Inflammatory macrophage treated with lipopolysaccharide for 1 hour (primary cell): ENCODE results near the gene TRPC1.
A peak's percentile ranks its signal among the peaks of the same experiment; 100 is the strongest.

Experiments used
- DNase-seq, 2 donors: peaks; one replicate each; pipeline ENCODE4 v3.0.0-alpha.2; 2020 to 2022

TRPC1 gene

DNA sequence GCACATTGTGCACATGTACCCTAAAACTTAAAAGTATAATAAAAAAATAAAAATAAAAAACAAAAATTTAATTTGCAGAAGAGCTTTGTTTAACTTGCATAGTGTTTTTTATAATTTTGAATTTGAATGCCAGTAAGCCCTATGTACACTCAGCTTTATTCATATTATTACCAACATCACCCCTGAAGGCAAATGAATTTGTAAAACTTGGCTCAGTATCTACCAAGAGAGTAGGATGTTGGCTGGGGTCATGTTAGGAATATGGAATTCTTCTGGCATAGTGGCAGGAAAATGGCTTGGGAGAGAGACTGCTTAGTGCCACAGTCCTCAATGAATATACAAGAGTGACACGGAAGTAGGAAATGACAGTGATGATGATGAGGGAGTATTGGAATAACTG, 30.7 kb downstream of the TRPC1 start:
- no peak for DNase-seq

GRCh38 chr3:142768338-142768737, 44.5 kb downstream of the TRPC1 start:
- no peak for DNase-seq

DNA sequence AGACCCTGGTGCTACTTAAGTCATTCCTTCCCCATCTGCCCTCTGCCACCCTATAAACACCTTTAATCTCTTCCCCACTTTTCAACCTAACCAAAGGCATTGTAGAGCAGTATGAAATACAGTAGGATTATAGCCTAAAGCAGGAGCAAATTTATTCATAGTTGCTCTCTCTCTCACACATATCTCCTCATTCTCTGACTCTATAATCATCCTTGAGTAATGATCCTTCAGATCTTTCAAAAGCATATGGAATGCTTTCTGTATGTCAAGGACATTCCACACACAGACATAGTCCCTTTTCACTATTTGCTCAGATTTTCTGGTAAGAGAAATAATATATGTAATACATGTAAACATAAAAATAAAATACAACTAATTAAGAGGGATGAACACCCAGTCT, 54.1 kb downstream of the TRPC1 start:
- no peak for DNase-seq

GRCh38 chr3:142778541-142778940, 54.7 kb downstream of the TRPC1 start:
- no peak for DNase-seq

DNA sequence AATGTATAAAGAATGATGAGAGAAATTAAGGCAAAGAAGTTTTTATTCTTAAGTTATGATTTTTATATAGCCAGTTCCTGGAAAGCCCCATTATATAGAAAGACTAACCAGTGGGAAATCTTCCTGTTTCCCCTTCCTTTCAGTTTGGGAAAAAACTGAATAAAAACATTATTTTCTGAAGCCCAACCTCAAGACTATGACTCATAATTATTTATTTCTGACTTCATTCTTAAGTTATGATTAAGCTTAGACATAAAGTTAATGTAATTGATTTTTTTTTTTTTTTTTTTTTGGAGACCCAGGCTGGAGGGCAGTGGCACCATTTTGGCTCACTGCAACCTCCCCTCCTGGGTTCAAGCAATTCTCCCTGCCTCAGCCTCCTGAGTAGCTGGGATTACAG, 55.8 kb downstream of the TRPC1 start:
- no peak for DNase-seq

DNA sequence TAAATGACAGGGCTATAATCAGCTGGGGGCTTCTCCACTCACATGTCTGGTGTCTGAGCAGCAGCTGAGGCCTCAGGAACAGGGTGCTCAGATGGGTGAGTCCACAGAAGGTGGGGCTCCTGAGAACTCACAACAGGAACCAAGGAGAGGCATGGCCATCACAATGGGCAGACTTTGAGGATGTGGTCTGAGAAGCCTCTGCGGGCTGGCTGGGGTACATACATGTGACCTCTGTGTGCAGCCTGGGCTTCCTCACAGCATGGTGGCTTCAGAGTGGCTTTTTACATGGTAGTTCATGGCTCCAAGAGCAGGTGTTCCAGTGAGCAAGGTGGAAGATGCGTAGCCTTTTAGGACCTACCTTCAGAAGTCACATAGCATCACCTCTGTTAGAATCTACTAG, 58.8 kb downstream of the TRPC1 start:
- no peak for DNase-seq

- no peak for DNase-seq
Measured at GRCh38 chr3:142784228-142784627, 60.4 kb downstream of the TRPC1 start.

- DNase-seq = no peak
Measured at GRCh38 chr3:142785996-142786395, 62.2 kb downstream of the TRPC1 start.

- DNase-seq = no peak
Measured at GRCh38 chr3:142787719-142788118, 63.9 kb downstream of the TRPC1 start.

DNA sequence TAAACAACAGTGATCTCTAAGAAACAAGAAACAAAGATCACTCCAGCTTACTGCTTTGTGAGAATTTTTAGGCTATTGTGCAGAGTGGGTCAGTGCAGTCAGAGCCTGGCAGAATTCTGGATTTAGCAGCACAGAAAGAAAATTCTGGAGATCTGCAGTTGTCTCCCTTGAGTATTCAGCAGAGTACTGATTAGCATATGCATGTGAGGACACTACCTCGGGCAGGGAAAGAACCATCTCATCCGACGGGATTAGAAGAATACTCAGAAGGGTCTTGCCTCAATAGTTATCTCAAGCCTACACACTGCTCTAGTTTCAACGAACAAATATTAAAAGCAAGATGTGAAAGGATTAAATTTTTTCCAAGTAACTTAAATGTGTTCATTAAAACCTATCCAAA, 70.7 kb downstream of the TRPC1 start:
- DNase-seq = no peak

GRCh38 chr3:142795332-142795731, 71.5 kb downstream of the TRPC1 start:
- no peak for DNase-seq

DNA sequence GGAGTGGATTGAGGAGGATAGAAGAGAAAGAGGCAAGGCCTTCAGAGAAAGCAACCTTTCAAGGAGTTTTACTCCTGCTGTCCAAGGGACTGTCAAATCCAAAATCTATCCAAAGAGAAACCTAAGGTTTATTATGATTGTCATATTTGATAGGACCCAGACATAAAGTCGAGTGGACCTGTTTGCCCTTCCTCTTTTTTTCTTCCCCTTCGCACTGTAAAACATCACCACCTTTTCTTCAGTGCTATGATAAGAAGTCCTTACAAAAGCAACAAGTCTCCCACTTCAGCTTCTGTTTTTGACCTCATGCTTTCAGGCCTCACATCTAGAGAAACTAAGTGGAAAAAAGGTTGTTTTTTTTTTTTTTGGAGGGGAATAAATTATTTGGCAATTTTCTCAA, 73.0 kb downstream of the TRPC1 start:
- DNase-seq = no peak

DNA sequence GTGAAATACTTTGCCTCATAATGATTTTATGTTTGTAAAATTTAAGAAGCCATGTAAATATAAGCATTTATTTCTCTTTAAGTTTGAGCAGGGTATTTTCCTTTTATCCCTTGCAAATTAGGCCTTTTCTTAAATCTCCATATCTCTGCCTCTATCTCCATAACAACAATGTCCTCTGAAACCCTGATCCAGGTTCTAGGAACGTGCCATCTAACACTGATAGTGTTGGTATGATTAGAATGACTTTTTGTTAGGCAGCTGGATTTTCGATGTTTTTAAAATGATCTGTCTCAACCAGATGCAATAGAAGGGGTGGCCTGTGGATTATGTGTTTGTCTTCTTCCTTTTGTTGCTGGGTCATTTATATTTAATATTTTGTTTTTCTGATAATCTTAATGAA, 77.9 kb downstream of the TRPC1 start:
- no peak for DNase-seq

DNA sequence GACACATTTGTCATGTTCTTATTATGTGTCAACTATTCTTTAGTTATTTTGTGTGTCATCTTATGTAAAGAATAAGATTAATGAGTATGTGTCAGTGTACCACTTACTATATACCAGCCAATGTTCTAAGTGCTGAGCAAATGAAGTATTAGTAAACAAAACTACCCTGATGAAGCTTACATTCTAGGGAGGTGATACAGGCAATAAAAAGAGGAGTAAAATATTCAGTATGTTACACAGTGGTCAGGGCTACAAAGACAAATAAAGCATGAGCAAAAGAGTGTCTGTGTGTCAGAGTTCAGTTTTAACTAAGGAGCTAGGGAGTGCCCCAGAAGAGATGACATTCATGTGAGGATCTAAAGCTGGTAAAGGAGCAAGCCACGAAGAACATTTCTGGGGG, 79.1 kb downstream of the TRPC1 start:
- DNase-seq = no peak

DNA sequence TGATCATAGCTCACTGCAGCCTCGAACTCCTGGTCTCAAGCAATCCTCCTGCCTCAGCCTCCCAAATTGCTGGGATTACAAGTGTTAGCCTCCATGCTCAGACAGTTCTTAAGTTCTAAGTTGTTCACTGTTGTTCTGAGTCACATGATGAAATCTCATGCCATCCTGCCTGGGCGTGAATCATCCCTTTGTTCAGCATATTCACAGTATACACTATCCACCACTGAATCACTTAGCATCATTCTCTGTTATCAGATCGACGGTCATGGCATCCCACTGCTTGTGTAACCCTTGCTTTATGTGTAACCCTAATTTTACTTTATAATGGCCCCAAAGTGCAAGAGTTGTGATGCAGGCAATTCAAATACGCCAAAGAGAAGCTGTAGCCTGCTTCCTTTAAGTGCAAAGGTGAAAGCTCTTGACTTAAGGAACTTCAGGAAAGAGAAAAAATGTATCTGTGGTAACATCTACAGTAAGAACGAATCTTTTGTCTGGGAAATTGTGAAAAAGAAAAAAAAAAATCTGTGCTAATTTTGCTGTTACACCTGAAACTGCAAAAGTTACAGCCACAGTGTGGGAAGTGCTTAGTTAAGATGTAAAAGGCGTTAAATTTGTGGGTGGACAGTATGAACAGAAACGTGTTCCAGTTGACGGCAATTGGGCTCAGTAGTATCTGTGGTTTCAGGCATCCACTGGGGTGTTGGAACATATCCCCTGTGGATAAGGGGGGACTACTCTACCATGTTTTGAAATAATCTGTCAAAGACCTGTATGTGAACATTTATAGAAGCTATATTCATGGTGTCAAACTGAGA, 84.5 kb downstream of the TRPC1 start:
- DNase-seq = no peak

- DNase-seq = no peak
Measured at GRCh38 chr3:142809259-142809658, 85.4 kb downstream of the TRPC1 start.

- DNase-seq = no peak
Measured at GRCh38 chr3:142815803-142816202, 92.0 kb downstream of the TRPC1 start.

DNA sequence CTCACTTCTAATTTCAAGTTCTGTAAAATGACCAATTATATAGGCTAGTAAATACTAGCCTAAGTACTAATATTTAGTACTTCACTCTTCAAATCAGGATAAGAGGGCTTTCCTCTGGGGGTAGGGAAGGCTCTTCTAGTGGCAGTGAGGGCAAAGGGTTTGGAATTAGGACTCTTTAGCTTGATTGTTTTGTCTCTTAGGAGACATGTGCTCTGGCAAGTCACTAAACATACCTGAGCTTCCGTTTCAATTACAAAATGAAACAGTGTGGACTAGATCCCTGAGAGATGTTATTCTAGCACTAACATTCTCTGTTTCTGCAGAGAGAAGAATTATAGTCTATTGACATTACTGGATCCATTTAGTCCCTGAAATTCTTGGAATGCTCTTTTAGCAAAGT, 93.5 kb downstream of the TRPC1 start:
- no peak for DNase-seq

DNA sequence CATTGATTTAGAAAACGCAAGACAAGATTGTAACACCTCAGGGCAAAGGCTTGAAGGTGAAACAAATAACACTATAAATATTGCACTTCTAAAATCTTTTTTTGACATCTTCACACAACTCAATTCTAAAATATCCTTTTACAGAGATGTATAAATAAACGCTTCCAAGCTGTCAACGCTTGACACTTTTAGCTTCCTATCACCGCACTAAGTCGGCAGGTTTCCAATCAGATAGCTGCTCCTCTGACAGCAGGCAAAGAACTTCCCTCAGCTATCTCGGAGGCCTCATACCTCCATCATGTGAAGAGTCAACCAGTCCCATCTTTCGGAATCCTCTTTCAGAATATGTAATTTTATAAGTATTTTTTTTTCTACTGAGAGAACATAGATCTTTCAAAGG, 94.1 kb downstream of the TRPC1 start:
- DNase-seq = no peak

GRCh38 chr3:142818651-142819050, 94.8 kb downstream of the TRPC1 start:
- no peak for DNase-seq

GRCh38 chr3:142819179-142819578, 95.3 kb downstream of the TRPC1 start:
- peak; percentile 28 to 57 for DNase-seq

DNA sequence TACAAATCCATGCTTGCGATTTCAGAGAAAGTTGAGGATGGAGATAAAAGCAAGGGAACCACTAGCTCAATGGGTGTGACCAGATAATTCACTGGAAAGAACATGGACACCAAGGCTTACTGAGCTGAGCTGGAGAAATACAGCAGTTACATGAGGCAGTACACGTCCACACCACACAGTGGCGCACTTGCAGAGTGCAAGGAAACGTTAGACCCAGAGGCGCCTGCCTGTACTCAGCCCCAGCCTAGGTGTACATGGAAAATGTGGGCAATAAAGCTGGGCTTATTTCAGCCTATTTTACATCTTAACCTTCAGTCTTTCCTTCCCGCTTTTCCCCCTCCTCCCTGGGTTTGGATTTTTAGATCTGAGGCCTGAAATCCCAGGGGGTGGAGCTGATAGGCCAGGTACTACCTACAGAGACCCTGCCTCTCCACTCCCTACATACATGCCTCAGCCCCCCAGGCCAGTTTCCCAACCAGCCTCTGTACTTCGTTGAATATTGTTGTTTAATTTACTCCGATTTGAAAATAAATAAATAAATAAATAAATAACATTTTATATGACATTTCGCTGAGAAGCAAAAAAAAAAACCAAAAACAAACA, 105.0 kb downstream of the TRPC1 start:
- peak; percentile 62 to 90 for DNase-seq

DNA sequence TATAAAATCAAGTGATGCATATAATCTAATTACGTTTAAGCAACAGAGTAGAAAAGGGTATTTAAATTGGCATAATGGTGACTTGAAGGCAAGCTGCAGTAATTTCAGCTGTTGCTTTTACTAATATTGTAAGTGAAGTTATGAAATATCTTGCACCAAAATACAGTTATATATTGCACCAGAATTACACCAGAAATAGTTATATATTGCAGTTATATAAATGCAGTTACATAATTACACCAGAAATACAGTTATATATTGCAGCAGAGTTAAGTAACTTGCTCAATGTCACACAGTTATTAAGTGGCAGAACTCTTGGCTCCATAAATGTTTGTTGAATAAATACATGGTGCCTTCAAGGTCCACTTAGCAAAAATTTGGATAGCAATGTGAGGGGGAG, 113.7 kb downstream of the TRPC1 start:
- peak in 1 of 2 donors; percentile 13 for DNase-seq

DNA sequence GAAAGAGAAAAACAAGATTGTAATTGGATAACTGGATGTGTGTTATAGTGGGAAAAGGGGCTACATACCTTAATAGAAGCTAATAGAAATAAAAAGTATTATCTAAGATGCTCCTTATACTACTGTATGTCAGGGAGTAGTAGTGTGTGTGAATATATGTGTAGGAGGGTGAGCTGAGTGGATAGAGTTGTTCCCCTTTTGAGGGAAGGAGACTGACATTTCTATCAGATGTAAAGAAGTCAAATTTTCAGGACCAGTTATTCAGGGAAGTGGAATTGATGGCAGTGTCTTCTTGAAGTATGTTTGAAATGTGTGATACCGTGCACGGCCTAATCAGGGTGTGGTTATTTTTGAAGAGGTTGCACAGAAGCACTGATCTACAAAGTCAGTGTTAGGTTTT, 116.0 kb downstream of the TRPC1 start:
- DNase-seq = peak in 1 of 2 donors; percentile 13
